Stimulated activated CD8-positive, alpha-beta memory T cell treated with anti-CD3 and anti-CD28 coated beads, Interleukin-2, amount 100 ng/mL, for 1 hour (primary cell): ENCODE measurements around the gene C20orf173.
"Not testable (repeated sequence)": the region's sequence is repeated elsewhere in the genome, so short reads cannot be mapped to it uniquely, and the experiment has no call there.

Experiments used
- DNase-seq, 2 donors: peaks; one replicate each; pipeline ENCODE4 v3.0.0-alpha.2; 2020; ENCODE audit warnings: low read depth in 2 of 2

C20orf173 gene

GRCh38 chr20:35529552-35529951 lies at the start of gene C20orf173:
C20orf173 (minus strand) TSS chr20:35529652; CDS start chr20:35529373, 279 bp downstream.
- no peak for DNase-seq

GRCh38 chr20:35579196-35579595 lies 49.7 kb upstream of the C20orf173 start:
- DNase-seq = no peak

GRCh38 chr20:35578469-35578868 lies 49.0 kb upstream of the C20orf173 start:
- no peak for DNase-seq

GRCh38 chr20:35576816-35577215 lies 47.4 kb upstream of the C20orf173 start:
- DNase-seq = no peak

GRCh38 chr20:35575958-35576357 lies 46.5 kb upstream of the C20orf173 start:
- no peak for DNase-seq

GRCh38 chr20:35572838-35573237 lies 43.4 kb upstream of the C20orf173 start:
- DNase-seq = no peak

GRCh38 chr20:35571555-35571954 lies 42.1 kb upstream of the C20orf173 start:
- no peak for DNase-seq

GRCh38 chr20:35568645-35569044 lies 39.2 kb upstream of the C20orf173 start:
- no peak for DNase-seq

GRCh38 chr20:35564905-35565304 lies 35.5 kb upstream of the C20orf173 start:
- no peak for DNase-seq

GRCh38 chr20:35563834-35564233 lies 34.4 kb upstream of the C20orf173 start:
- no peak for DNase-seq

- no peak for DNase-seq
Measured at GRCh38 chr20:35562541-35563110, 33.2 kb upstream of the C20orf173 start.

GRCh38 chr20:35561671-35562070 lies 32.2 kb upstream of the C20orf173 start:
- DNase-seq = no peak

GRCh38 chr20:35561268-35561667 lies 31.8 kb upstream of the C20orf173 start:
- DNase-seq = no peak

- DNase-seq = no peak
Measured at GRCh38 chr20:35560541-35560940, 31.1 kb upstream of the C20orf173 start.

- no peak for DNase-seq
Measured at GRCh38 chr20:35560105-35560511, 30.7 kb upstream of the C20orf173 start.

- DNase-seq = no peak
Measured at GRCh38 chr20:35559042-35559693, 29.7 kb upstream of the C20orf173 start.

- DNase-seq = no peak
Measured at GRCh38 chr20:35558451-35558850, 29.0 kb upstream of the C20orf173 start.

GRCh38 chr20:35556871-35557270 lies 27.4 kb upstream of the C20orf173 start:
- no peak for DNase-seq

GRCh38 chr20:35555951-35556645 lies 26.6 kb upstream of the C20orf173 start:
- no peak for DNase-seq

- DNase-seq = not testable (repeated sequence)
Measured at GRCh38 chr20:35555461-35555860, 26.0 kb upstream of the C20orf173 start.

GRCh38 chr20:35552914-35553313 lies 23.5 kb upstream of the C20orf173 start:
- no peak for DNase-seq

GRCh38 chr20:35551503-35551902 lies 22.1 kb upstream of the C20orf173 start:
- DNase-seq = no peak

GRCh38 chr20:35547329-35547728 lies 17.9 kb upstream of the C20orf173 start:
- DNase-seq = no peak
